ENCODE data around the gene SLC1A1. TPM values are rescaled to one million over a fixed set of nuclear protein-coding genes. Genes with fewer than 3 reads are reported as not detected.

The SLC1A1 gene
- total RNA-seq, 1 experiment from 2014 or later = 0.05 TPM

DNA sequence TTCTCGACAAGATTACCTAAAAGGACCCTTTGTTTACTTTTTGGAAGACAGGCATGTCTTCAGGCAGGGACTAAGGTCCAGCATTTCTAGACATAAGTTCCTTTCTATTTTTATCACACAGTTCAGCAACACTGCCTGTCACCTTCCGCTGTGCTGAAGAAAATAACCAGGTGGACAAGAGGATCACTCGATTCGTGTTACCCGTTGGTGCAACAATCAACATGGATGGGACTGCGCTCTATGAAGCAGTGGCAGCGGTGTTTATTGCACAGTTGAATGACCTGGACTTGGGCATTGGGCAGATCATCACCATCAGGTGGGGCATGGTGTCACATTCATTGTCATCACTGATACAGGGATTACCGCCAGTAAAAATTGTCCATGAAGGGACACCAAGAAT, 86.2 kb downstream of the SLC1A1 start:
- intact Hi-C loops (cut with micrococcal nuclease; ENCODE audit: unreplicated experiment) = no loop called here
- ATAC-seq = no peak

DNA sequence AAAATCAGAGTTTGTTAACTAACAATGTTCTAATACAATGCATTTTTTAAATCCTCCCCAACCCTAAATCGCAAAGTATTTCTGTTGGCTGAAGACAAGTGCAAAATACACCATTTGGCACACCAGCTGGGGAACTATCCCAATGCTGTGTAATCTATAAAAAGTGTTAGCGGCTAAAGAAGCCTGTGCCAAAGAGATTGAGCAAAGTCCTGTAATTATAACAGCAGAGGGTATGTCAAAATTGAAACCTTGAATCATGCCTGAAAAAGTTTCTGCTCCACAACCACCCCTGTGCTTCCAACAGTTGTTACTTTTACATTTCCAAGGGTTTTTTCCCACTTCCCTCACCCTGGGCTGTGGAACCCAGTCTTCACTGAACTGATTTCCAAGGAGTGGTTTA, 88.7 kb downstream of the SLC1A1 start:
- Histone ChIP-seq H3K4me3 (ENCODE audit: low read depth in 2 of 2, low read length in 2 of 2) (no peak overlapping the region), H3K4me1 (ENCODE audit: control insufficient read depth, insufficient read depth, low read length) (no peaks in the 10 kb centered on the region), H3K9me3 (ENCODE audit: control insufficient read depth, insufficient read depth, low read depth, low read length) (no peaks in the 10 kb centered on the region), H3K36me3 (ENCODE audit: control insufficient read depth, insufficient read depth, low read length) (no peaks in the 10 kb centered on the region), H3K27me3 (ENCODE audit: control insufficient read depth, insufficient read depth, low read length) (no peaks in the 10 kb centered on the region), H3K27ac (ENCODE audit: low read length) (no peak overlapping the region)
- ATAC-seq = no peak
- POLR2A ChIA-PET = no interaction called here
- no TSS peak for BruUV-seq (replicated peaks)
- no peak for DNase-seq (ENCODE audit: low read depth, low spot score)
- intact Hi-C loops (cut with micrococcal nuclease; ENCODE audit: unreplicated experiment) = no loop called here
- in situ Hi-C loops (cut with HindIII; ENCODE audit: low pct_unique_long_range_greater_than_20kb, low sequenced_read_pairs) = no loop called here
- TF ChIP-seq SIN3A (IDR thresholded peaks at IDR 0.05; ENCODE audit: borderline replicate concordance, insufficient read depth, low read depth, low read length) (no peak), TCF7L2 (IDR thresholded peaks at IDR 0.05; ENCODE audit: low read depth, low read length) (no peak)
- CTCF ChIA-PET = no interaction called here

More for the DNA sequence above, 86.2 kb downstream of the SLC1A1 start:
- ChIA-PET POLR2A (no interaction called here), CTCF (no interaction called here)
- TF ChIP-seq TCF7L2 (IDR thresholded peaks at IDR 0.05; ENCODE audit: low read depth, low read length) (no peak), SIN3A (IDR thresholded peaks at IDR 0.05; ENCODE audit: borderline replicate concordance, insufficient read depth, low read depth, low read length) (no peak), POLR2AphosphoS5 (IDR thresholded peaks at IDR 0.05; ENCODE audit: low read depth, low read length) (no peak)
- TF ChIP-seq, protein P1, sequence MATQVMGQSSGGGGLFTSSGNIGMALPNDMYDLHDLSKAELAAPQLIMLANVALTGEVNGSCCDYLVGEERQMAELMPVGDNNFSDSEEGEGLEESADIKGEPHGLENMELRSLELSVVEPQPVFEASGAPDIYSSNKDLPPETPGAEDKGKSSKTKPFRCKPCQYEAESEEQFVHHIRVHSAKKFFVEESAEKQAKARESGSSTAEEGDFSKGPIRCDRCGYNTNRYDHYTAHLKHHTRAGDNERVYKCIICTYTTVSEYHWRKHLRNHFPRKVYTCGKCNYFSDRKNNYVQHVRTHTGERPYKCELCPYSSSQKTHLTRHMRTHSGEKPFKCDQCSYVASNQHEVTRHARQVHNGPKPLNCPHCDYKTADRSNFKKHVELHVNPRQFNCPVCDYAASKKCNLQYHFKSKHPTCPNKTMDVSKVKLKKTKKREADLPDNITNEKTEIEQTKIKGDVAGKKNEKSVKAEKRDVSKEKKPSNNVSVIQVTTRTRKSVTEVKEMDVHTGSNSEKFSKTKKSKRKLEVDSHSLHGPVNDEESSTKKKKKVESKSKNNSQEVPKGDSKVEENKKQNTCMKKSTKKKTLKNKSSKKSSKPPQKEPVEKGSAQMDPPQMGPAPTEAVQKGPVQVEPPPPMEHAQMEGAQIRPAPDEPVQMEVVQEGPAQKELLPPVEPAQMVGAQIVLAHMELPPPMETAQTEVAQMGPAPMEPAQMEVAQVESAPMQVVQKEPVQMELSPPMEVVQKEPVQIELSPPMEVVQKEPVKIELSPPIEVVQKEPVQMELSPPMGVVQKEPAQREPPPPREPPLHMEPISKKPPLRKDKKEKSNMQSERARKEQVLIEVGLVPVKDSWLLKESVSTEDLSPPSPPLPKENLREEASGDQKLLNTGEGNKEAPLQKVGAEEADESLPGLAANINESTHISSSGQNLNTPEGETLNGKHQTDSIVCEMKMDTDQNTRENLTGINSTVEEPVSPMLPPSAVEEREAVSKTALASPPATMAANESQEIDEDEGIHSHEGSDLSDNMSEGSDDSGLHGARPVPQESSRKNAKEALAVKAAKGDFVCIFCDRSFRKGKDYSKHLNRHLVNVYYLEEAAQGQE (IDR thresholded peaks at IDR 0.05; ENCODE audit: insufficient read depth in 1 of 2, low read depth in 2 of 2, low read length in 1 of 2) = no peak
- TF ChIP-seq, protein P2, sequence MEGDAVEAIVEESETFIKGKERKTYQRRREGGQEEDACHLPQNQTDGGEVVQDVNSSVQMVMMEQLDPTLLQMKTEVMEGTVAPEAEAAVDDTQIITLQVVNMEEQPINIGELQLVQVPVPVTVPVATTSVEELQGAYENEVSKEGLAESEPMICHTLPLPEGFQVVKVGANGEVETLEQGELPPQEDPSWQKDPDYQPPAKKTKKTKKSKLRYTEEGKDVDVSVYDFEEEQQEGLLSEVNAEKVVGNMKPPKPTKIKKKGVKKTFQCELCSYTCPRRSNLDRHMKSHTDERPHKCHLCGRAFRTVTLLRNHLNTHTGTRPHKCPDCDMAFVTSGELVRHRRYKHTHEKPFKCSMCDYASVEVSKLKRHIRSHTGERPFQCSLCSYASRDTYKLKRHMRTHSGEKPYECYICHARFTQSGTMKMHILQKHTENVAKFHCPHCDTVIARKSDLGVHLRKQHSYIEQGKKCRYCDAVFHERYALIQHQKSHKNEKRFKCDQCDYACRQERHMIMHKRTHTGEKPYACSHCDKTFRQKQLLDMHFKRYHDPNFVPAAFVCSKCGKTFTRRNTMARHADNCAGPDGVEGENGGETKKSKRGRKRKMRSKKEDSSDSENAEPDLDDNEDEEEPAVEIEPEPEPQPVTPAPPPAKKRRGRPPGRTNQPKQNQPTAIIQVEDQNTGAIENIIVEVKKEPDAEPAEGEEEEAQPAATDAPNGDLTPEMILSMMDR (IDR thresholded peaks at IDR 0.05) = no peak
- H3K4me1 ChIP-seq (ENCODE audit: control insufficient read depth, insufficient read depth, low read length) = no peaks in the 10 kb centered on the region
- in situ Hi-C loops (cut with HindIII; ENCODE audit: low pct_unique_long_range_greater_than_20kb, low sequenced_read_pairs) = no loop called here
- BruUV-seq (replicated peaks) = no TSS peak
- H3K36me3 ChIP-seq (ENCODE audit: control insufficient read depth, insufficient read depth, low read length) = no peaks in the 10 kb centered on the region
- no peak overlapping the region for H3K27ac ChIP-seq (ENCODE audit: low read length)
- DNase-seq (ENCODE audit: low read depth, low spot score) = no peak
- H3K27me3 ChIP-seq (ENCODE audit: control insufficient read depth, insufficient read depth, low read length) = no peaks in the 10 kb centered on the region
- no peak overlapping the region for H3K4me3 ChIP-seq (ENCODE audit: low read depth in 2 of 2, low read length in 2 of 2)
- H3K9me3 ChIP-seq (ENCODE audit: control insufficient read depth, insufficient read depth, low read depth, low read length) = no peaks in the 10 kb centered on the region

DNA sequence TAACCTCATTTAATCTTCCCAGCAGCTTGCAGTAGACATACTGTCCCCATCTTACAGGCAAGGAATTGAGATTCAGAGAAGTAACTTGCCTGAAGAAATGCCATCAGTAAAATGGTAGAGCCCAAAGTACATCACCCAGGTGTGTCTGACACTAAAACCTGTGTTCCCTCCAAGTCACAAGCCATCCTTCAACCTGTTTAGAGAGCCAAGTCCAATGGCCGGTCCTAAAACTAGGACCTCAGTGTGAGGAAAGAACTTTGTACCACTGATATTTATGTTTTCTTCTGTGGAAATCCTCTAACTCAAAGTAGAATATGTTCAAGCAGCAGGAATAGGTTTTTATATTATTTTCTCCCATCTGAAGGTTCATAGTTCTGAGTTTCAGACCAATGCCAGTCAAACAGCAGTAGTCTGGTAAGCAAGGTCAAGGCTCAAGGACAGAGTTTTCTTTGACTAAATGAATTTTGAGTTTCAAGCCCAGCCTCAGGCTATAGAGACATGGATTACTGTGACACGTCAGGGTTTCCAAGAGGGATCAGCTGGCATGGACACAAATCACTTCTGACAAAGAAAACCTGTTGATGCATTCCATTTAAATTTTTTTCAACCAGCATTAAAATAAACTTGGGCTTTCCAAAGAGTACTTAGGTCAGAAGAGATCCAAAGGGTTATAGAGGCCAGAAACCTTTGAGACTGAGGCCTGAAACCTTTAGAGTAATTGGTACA, 90.9 kb downstream of the SLC1A1 start:
- ATAC-seq = no peak
- H3K4me3 ChIP-seq (ENCODE audit: low read depth in 2 of 2, low read length in 2 of 2) = no peak overlapping the region
- intact Hi-C loops (cut with micrococcal nuclease; ENCODE audit: unreplicated experiment) (no loop called here), in situ Hi-C loops (cut with HindIII; ENCODE audit: low pct_unique_long_range_greater_than_20kb, low sequenced_read_pairs) (no loop called here)
- no peak overlapping the region for H3K27ac ChIP-seq (ENCODE audit: low read length)
- BruUV-seq (replicated peaks) = no TSS peak
- ChIA-PET CTCF (no interaction called here), POLR2A (no interaction called here)
- TF ChIP-seq TCF7L2 (IDR thresholded peaks at IDR 0.05; ENCODE audit: low read depth, low read length) = no peak
- TF ChIP-seq, protein P1 (IDR thresholded peaks at IDR 0.05; ENCODE audit: insufficient read depth in 1 of 2, low read depth in 2 of 2, low read length in 1 of 2) = no peak
- TF ChIP-seq, protein P2 (IDR thresholded peaks at IDR 0.05) = no peak
- no peak for TF ChIP-seq SIN3A (IDR thresholded peaks at IDR 0.05; ENCODE audit: borderline replicate concordance, insufficient read depth, low read depth, low read length)
- no peak for TF ChIP-seq POLR2AphosphoS5 (IDR thresholded peaks at IDR 0.05; ENCODE audit: low read depth, low read length)
- H3K36me3 ChIP-seq (ENCODE audit: control insufficient read depth, insufficient read depth, low read length) = no peaks in the 10 kb centered on the region
- H3K4me1 ChIP-seq (ENCODE audit: control insufficient read depth, insufficient read depth, low read length) = no peaks in the 10 kb centered on the region
- no peaks in the 10 kb centered on the region for H3K9me3 ChIP-seq (ENCODE audit: control insufficient read depth, insufficient read depth, low read depth, low read length)
- H3K27me3 ChIP-seq (ENCODE audit: control insufficient read depth, insufficient read depth, low read length) = no peaks in the 10 kb centered on the region
- no peak for DNase-seq (ENCODE audit: low read depth, low spot score)

All from Panc1 (cell line).